ENCODE data around the gene GAK.

- TF ChIP-seq CTCF (IDR thresholded peaks at IDR 0.05; ENCODE audit: insufficient read depth, low read length, poor library complexity, severe bottlenecking) = no peak
- no peak for TF ChIP-seq EZH2phosphoT487 (conservative IDR thresholded peaks at IDR 0.05; ENCODE audit: low read length)
Observed at GRCh38 chr4:905485-906338, 26.4 kb downstream of the GAK start.

All from SU-DHL-6 (cell line).